Measurements from ENCODE around the gene COPS6.

COPS6 gene

DNA sequence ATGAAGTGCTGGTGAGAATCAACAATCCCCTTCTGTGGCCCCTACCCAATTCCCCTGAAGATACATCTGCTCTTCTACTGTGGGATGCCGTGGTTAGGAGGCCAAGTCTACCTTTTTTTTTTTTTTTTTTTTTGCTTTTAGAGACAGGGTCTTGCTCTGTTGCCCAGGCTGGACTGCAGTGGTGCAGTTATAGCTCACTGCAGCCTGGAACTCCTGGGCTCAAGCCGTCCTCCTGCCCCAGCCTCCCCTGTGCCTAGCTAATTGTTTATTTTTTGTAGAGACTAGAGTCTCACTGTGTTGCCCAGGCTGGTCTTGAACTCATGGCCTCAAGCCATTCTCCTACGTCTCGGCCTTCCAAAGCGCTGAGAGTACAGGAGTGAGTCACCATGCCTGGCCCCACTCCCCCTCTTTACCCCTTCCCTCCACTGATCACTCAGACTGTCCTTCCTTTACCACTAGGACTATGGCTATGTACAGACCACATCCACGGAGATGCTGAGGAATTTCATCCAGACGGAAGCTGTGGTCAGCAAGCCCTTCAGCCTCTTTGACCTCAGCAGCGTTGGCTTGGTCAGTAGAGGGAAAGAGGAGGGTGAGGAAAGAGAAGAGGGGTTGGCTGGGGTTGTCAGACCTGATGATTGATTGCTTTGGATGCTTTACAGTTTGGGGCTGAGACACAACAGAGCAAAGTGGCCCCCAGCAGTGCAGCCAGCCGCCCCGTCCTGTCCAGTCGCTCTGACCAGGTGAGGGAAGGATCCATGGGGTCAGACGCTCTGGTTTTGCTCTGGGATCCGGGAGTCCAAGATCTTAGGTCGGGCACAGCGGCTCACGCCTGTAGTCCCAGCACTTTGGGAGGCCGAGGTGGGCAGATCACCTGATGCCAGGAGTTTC, 14.4 kb downstream of the COPS6 start:
- DNase-seq = no peak

DNA sequence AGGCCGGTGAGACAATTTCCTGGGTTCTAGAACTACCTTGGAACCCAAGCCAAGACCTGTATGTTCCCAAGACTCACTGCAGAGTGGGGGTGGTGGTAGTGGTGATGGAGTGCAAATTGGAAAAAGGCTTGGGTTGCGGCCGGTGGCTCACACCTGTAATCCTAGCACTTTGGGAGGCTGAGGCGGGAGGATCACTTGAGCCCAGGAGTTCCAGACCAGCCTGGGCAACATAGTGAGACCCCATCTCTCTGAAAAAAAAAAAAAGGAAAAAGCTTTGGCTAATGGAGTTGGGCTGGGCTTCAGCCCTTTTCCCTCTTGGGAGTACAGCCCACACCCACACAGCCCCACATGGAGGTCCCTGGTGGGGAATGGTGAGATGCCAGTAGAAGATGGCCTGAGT, 16.8 kb downstream of the COPS6 start:
- no peak for DNase-seq

DNA sequence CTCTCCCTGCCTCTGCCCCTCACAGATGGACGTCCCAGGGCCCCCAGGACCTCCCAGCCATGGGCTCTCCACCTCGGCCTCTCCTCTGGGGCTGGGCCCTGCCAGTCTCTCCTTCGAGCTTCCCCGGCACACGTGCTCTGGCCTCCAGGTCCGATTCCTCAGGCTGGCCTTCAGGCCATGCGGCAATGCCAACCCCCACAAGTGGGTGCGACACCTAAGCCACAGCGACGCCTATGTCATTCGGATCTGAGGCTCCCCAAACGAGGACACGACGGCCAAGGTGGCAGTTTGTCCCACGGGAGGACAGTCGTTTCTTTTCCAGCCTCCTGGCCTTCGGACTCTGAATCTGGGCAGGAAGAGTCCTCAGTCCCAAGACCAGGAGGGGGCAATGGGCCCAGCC, 17.9 kb downstream of the COPS6 start:
- no peak for DNase-seq

- DNase-seq = no peak
Observed at GRCh38 chr7:100107125-100107737, 18.5 kb downstream of the COPS6 start.

- DNase-seq = no peak
Observed at GRCh38 chr7:100107890-100108289, 19.1 kb downstream of the COPS6 start.

DNA sequence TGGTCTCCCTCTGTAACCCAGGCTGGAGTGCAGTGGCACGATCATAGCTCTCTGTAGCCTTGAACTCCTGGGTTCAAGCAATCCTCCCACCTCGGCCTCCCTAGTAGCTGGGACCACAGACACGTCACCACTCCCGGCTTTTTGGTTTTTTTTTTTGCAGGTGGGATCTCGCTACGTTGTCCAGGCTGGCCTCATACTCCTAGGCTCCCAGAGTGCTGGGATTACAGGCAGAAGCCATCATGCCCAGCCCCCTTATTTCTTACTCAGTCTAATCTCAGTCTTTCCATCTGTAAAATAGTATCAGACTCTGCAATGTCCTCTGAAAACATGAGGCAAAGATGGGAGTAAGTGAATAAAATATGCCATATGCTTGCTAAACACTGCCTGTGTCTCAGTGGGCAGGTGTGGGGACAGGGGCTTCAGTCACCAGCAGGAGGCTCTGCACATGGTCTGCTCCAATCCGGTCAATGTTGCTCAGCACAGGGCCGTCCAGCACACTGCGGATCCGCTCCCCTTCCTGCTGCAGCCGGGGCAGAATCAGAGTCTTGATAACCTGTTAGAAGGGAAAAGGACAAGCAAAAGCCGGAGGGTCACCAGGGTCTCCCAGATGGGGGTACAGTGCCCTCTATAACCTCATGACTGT, 20.9 kb downstream of the COPS6 start:
- DNase-seq = no peak

GRCh38 chr7:100111156-100111555, 22.4 kb downstream of the COPS6 start:
- DNase-seq = no peak

DNA sequence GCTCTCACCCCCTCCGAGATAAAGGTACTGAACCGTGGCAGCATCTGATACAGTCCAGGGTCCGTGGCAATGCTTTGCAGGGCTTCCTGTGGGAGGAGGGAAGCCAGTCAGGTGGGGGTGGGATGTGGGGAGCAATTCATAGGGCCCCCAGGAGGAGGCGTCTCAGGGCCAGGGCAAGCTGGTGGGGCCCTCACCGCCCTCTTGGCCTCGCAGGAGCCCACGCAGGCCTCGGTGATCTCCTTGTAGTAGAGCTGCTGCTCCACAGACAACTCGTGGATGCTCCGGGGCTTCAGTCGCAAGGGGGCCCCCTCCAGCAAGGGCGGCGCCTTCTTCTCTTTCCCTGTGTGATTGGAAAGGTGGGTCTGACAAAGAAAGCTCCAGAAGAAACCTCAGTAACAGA, 23.1 kb downstream of the COPS6 start:
- DNase-seq = no peak

- no peak for DNase-seq
Observed at GRCh38 chr7:100115026-100115425, 26.3 kb downstream of the COPS6 start.

DNA sequence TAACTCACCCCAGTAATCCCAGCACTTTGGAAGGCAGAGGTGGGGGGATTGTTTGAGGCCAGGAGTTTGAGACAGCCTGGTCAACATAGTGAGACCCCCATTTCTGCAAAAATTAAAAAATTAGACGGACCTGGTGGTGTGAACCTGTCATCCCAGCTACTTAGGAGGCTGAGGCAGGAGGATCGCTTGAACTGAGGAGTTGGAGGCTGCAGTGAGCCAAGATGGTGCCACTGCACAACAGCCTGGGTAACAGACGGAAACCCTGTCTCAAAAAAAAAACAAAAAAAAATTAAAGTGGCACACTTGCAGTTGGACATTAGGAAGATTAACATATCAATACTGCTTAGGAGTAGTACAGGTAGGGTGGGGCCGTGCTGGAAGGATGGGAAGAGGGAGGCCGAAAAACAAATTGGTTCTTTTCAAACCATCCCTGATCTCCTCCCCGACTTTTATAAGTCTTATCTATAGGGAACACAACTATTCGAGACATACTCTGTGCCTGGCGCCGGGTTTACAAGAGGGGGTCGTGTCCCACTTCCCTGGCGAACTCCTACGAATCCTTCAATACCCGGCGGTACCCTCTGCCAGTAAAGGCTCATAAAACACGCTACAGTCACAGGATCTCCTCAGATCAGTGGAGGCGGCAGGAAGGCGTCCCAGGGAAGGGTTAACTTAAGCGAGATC, 29.8 kb downstream of the COPS6 start:
- no peak for DNase-seq

DNA sequence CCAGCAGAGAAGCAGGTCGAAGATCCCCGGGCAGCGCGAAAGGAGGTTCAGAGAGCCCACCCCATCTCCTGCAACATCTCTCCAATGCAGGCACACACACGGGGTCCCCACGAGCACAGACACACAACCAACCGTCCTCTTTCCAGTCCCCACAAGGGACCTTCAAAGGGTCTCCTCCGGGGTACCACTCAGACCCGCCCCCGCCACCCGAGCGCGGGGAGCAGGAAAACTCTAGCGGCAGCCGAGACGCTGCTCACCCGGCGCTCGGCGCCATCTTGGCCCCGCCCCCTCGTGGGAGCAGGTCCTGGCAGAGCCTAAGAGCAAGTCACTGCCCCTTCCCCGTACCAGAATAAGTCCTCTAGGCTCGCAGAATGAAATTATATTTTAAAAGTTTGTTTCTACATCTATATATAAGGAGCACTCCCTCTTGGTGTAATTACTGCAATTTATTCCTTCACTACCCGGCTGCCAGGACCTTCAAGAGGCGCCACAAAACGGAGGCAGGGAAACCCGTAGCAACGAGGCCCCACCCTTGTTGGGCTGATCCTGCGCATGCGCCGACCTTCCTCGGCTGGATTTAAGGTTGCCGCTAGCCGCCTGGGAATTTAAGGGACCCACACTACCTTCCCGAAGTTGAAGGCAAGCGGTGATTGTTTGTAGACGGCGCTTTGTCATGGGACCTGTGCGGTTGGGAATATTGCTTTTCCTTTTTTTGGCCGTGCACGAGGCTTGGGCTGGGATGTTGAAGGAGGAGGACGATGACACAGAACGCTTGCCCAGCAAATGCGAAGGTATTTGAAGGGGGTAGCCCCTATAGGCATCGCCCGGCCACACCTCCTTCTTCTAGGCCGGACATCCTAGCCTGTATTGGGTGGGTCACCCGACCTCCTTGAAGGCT, 30.6 kb downstream of the COPS6 start, which contains the start of the genes CNPY4 and TAF6:
Gene CNPY4, plus strand, starts transcription at position 563 of the 898 bp plus-strand sequence. Its CDS starts 111 bp downstream, at position 674.
Gene TAF6, minus strand, starts transcription at position 287 of the 898 bp plus-strand sequence. CDS start 5,149 bp downstream, outside the sequence.
- DNase-seq = peak; percentile 96

DNA sequence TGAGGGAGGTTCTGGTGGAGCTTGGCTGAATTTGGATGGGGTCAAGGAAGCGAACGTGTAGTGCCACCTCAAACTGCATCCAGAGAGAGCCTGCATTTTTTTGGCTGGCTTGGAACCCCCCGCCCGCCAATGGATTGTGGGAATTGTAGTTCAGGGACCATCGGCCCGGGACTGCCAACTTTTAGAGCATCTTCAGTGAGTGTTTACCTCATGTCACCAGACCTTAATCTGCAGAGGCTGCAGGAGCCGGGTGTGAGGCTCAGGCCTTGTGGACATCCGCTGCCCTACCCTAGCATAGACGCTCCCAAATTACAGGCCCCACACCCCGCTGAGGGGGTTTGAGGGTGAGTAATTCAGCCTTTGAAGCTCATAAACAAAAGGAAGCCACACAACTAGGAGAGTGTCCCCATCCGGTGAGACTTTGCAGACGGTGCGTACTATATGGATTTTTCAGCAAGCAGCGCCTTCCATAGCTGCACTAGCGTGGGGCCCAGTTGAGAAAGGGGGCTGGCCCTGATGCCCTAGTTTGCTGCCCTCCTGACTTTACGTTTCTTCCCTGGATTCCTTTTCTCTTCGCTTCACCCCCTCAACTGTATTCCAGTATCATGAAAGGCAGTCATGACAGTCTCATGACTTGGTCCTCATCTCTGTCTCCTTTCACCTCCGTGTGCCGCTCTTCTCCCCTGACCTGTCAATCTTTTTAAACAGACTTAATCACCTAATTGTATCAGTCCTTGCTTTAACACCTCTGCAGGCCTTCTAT, 31.4 kb downstream of the COPS6 start:
- DNase-seq = peak; percentile 75

- no peak for DNase-seq
Observed at GRCh38 chr7:100120733-100121036, 31.9 kb downstream of the COPS6 start.

GRCh38 chr7:100122067-100122466, 33.3 kb downstream of the COPS6 start:
- no peak for DNase-seq

DNA sequence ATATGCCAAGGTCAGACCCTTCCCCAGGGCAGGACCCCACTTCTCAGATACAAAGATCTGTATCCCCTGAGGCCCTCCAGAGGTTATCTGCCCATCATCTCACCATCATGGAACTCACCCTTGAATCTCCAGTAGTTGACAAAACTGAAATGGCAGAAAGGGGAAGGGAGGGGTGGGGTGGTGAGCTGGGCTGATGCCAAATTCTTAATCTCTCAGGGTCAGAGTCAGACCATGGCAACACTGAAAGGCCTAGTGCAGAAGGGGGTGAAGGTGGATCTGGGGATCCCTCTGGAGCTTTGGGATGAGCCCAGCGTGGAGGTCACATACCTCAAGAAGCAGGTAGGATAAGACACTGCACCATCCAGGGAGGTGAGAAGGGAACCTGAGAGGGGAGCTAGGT, 33.8 kb downstream of the COPS6 start:
- no peak for DNase-seq

DNA sequence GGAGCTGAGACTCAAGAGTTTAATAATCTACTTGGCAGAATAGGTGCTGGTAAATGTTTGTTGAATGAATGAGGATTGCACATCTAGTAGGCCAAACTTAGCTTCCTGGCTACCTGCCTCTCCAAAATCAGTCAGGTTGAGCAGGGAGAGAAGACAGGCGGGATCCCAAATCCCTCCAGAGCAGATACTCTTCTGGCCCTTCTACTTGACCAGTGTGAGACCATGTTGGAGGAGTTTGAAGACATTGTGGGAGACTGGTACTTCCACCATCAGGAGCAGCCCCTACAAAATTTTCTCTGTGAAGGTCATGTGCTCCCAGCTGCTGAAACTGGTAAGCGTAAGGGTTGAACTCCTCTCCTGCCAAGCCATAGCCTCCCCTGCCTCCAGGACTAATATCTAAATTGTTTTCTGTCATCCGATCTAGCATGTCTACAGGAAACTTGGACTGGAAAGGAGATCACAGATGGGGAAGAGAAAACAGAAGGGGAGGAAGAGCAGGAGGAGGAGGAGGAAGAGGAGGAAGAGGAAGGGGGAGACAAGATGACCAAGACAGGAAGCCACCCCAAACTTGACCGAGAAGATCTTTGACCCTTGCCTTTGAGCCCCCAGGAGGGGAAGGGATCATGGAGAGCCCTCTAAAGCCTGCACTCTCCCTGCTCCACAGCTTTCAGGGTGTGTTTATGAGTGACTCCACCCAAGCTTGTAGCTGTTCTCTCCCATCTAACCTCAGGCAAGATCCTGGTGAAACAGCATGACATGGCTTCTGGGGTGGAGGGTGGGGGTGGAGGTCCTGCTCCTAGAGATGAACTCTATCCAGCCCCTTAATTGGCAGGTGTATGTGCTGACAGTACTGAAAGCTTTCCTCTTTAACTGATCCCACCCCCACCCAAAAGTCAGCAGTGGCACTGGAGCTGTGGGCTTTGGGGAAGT, 35.8 kb downstream of the COPS6 start:
- DNase-seq = no peak

DNA sequence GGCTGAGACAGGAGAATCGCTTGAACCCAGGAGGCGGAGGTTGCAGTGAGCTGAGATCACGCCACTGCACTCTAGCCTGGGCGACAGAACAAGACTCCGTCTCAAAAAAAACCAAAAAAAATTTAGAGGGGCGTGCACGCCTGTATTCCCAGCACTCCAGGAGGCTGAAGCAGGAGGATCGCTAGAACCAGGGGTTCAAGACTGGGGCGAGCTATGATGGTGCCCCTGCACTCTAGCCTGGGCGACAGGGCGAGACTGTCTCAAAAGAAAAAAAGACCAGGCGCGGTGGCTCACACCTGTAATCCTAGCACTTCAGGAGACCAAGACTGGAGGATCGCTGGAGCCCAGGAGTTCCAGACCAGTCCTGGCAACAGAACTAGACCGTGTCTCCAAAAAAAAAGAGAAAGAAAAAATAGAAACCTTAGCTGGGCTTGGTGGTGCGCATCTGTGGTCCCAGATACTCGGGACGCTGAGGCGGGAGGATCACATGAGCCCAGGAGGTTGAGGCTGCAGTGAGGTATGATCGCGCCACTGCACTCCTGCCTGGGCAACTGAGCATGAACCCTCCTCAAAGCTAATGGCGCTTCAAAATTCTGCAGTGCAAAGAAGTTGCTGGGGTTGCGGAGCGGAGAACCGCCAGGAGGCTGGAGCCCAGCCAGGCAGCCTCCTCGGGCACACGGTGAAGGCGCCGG, 37.6 kb downstream of the COPS6 start:
- DNase-seq = no peak

DNA sequence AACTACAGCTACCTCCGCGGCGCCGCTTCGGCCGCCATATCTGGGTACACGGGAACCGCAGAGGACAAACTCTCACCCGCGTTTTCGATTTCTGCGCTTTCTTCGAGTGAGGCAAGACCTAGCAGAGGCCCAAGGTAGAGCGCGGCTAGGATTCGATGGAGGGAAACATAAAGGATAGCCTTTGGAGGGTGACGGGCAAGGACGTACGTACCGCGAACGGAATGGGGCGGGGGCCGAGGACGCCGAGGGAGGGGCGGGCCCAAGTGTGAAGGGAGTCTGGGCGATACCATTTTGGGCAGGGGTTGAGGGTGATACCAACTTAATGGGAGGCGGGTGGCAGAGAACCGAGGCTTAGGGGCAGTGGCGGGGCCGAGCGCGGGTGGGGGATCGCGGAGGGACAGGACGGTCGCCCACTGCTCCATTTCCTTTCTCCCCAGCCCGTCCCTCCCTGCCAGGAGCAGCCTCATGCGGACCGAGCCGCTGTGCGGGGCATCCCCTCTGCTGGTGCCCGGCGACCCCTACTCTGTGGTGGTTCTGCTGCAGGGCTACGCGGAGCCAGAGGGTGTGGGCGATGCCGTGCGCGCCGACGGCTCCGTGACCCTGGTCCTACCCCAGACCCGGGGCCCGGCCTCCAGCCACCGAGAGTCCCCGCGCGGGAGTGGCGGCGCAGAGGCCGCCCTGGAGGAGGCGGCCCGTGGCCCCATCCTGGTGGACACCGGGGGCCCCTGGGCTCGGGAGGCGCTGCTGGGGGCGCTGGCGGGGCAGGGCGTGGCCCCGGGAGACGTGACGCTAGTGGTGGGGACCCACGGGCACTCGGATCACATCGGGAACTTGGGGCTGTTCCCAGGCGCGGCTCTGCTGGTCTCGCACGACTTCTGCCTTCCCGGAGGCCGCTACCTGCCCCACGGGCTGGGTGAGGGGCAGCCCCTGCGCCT, 38.4 kb downstream of the COPS6 start, which contains the start of gene MBLAC1:
Gene MBLAC1, plus strand, starts transcription at position 37 of the 935 bp plus-strand sequence. Its CDS starts 429 bp downstream, at position 466.
- DNase-seq = peak; percentile 93

Data from stimulated activated CD4-positive, alpha-beta T cell treated with anti-CD3 and anti-CD28 coated beads, Interleukin-4, amount 100 ng/mL, for 24 hours (primary cell).